ENCODE measurements around the gene ACAD10.

ACAD10 gene

DNA sequence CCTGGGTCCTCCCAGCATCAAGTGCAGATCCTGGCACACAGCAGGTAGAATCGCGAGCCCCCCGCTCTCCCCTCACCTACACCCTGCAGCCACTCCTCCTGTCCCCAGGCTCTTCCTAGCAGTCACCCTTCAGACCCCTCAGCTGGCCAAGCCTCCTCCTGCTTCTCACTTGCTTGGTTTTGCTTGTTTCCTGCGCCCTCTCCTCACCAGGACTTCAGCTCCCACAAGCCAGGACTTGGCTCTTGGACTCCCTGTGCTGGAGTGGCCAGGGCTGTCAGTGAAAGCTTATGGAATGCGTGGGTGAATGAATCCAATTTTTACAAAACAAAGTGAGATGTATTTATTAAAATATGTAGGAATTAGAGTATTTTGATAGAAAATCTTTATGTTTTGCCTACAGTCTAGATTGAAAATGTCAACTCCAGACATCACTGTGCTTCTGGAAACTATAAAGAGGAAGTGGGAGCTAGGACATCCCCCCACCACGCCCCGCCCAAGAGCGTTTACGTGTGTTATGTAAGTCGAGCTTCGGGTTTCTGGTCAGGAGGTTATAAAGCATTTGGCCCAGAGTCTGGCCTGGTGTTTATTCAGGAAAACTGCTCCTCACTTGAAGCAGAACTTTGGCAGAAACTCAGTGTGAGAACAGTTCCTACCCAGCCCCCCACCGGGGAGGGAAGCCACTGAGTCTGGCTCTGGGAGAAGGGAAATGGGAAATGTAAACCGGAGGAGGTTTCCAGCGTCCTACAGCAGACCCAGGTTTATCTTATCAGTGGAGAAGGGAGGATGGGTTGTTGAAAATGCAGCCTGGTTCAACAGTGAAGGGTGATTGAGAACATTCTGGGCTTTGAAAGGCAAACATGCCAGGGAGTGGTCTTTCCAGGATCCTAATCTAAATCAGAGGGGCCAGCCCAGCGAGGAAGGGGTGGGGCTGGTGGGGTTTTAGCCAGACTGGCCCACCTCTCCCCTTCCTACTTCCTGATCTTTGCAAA is 89.6 kb downstream of the ACAD10 start:
- TF ChIP-seq, protein P1, sequence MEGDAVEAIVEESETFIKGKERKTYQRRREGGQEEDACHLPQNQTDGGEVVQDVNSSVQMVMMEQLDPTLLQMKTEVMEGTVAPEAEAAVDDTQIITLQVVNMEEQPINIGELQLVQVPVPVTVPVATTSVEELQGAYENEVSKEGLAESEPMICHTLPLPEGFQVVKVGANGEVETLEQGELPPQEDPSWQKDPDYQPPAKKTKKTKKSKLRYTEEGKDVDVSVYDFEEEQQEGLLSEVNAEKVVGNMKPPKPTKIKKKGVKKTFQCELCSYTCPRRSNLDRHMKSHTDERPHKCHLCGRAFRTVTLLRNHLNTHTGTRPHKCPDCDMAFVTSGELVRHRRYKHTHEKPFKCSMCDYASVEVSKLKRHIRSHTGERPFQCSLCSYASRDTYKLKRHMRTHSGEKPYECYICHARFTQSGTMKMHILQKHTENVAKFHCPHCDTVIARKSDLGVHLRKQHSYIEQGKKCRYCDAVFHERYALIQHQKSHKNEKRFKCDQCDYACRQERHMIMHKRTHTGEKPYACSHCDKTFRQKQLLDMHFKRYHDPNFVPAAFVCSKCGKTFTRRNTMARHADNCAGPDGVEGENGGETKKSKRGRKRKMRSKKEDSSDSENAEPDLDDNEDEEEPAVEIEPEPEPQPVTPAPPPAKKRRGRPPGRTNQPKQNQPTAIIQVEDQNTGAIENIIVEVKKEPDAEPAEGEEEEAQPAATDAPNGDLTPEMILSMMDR (IDR thresholded peaks at IDR 0.05; ENCODE audit: insufficient read depth, low read depth, low read length, missing control alignments), result no peak
- DNase-seq (ENCODE audit: low read depth), result peak; percentile 60
- no peak overlapping the region for H3K4me3 ChIP-seq (ENCODE audit: low read length)

DNA sequence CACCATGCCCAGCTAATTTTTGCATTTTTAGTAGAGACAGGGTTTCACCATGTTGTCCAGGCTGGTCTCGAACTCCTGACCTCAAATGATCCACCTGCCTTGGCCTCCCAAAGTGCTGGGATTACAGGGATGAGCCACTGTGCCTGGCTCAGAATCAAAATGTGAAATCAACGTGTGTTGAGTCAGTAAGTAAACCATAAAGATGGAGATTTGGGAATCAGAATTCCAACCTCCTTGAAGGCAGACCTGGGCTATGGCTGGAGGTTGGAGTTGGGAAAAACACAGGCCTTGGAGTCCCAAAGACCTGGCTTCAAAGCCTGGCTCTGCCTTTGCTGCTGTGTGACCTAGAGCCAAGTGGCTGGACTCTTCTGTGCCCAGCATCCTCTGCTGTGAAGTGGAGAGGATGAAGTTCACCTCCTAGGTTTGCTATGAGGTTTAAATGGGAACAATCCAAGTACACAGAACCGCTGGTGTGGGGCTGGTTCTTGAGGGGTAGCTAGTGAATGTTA is 91.0 kb downstream of the ACAD10 start:
- no peak overlapping the region for H3K4me3 ChIP-seq (ENCODE audit: low read length)
- DNase-seq (ENCODE audit: low read depth), result no peak
- TF ChIP-seq, protein P1 (IDR thresholded peaks at IDR 0.05; ENCODE audit: insufficient read depth, low read depth, low read length, missing control alignments), result no peak

DNA sequence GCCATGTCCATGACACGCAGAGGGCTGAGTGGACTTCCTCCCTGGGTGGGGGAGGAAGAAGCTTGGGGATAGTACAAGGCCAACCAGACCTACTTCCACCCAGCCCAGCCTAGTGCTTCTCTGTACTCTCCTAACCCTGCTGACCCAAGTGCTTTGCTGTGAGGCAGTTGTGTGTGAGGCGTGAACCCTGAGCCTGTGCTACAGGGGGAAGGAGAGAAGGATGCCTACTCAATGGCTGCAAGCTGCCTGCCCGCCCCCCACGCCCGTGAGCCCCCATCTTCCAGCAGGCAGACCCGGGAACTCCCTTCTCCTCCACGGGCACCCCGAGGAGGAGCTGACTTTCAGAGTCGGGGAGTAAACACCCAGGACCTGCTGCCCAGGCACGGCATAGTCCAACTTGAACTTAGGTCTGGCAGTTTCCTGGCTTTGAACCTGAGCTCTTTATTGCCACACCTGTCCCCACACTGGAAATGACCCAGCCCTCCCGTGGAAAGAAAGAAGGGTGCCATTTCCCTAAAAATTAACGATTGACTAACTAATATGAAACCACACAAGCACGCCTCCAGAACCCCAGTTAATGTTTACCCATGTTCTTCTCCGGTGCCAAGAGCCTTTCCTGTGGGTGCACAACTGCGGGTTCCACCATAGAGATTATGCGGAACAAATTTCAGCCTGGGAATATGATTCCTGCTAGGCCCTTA is 91.6 kb downstream of the ACAD10 start:
- TF ChIP-seq, protein P1 (IDR thresholded peaks at IDR 0.05; ENCODE audit: insufficient read depth, low read depth, low read length, missing control alignments), result no peak
- no peak overlapping the region for H3K4me3 ChIP-seq (ENCODE audit: low read length)
- DNase-seq (ENCODE audit: low read depth), result no peak

DNA sequence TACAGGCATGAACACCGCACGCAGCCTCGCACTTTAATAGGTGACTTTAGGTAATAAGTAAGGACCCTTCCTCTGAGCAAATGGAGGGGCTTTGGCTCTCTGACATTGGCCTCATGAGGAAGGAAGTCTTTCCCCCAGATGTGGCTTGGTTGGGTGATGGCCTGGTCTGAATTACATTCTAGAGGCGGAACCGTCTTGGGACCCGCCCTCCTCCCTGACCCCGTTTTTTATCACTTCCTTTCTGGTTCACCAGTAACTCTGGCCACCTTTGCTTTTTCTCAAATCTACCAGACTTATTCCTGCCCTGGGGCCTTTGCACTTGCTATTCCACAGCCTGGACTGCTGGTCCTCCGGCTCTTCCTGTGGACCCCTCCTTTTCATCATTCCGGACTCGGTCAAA is 94.3 kb downstream of the ACAD10 start:
- H3K4me3 ChIP-seq (ENCODE audit: low read length), result no peak overlapping the region
- TF ChIP-seq, protein P1 (IDR thresholded peaks at IDR 0.05; ENCODE audit: insufficient read depth, low read depth, low read length, missing control alignments), result no peak
- no peak for DNase-seq (ENCODE audit: low read depth)

DNA sequence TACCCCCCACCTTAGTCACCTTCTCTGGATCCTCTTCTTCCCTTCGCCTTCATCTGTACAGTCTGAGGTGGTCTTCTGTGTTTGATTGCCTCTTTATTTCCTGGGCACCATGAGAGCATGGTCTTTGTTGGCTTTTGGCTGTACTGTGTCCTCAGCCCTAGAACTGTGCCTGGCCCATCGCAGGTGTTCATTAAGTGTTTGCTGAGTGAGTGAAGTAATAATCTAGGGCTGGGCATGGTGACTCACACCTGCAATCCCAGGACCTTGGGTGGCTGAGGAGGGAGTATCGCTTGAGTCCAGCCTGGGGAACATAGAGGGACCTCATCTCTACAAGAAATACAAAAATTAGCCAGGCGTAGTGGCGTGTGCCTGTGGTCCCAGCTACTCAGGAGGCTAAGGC is 94.8 kb downstream of the ACAD10 start:
- DNase-seq (ENCODE audit: low read depth), result peak; percentile 81
- TF ChIP-seq, protein P1 (IDR thresholded peaks at IDR 0.05; ENCODE audit: insufficient read depth, low read depth, low read length, missing control alignments), result no peak

DNA sequence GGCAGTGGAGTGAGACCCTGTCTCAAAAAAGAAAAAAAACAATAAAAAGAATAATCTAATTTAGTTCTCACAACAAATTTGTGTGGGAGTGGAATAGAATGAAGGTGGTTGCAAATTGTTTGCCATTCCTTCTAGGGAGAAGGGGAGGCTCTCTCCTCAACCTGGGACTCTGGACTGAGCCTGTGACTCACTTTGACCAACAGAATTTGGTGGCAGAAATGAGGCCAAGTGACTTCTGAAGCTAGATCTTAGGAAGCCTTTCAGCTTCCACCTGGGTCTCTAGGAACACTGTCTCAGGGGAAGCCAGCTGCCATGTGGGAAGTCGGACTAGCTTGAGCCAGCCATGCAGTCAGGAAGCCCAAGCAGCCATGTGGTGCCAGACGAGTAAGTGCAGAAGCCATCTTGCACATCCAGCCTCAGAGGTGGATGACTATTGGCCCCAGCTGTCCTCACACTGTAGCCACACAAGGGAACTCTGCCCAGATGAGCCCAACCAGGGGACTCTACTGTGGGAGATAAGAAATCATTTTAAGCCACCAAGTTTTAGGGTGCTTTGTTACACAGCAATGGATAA is 95.3 kb downstream of the ACAD10 start:
- H3K4me3 ChIP-seq (ENCODE audit: low read length), result no peak overlapping the region
- TF ChIP-seq, protein P1 (IDR thresholded peaks at IDR 0.05; ENCODE audit: insufficient read depth, low read depth, low read length, missing control alignments), result no peak

More for the DNA sequence above, 94.8 kb downstream of the ACAD10 start:
- no peak overlapping the region for H3K4me3 ChIP-seq (ENCODE audit: low read length)

More for the DNA sequence above, 95.3 kb downstream of the ACAD10 start:
- DNase-seq (ENCODE audit: low read depth), result no peak

Measured in epithelial cell of esophagus (primary cell).